GM18870 (cell line): ENCODE measurements around the gene TST.
"Not testable (repeated sequence)": the region's sequence is repeated elsewhere in the genome, so short reads cannot be mapped to it uniquely, and the experiment has no call there.

Experiments
- ATAC-seq: cut with Tn5 transposase; IDR thresholded peaks from one replicate; pipeline ENCODE4 v1.9.1; 2021; ENCODE audit warnings: moderate library complexity; ENCODE audit not compliant: unreplicated experiment

Gene TST

GRCh38 chr22:37015587-37015878 is 3.7 kb downstream of the TST start:
- ATAC-seq: no peak

GRCh38 chr22:37014835-37015586 is 4.2 kb downstream of the TST start:
- no peak for ATAC-seq

- ATAC-seq: no peak
These were observed 4.8 kb downstream of the TST start for GRCh38 chr22:37014415-37014806.

GRCh38 chr22:37012956-37013355 is 6.3 kb downstream of the TST start:
- no peak for ATAC-seq

GRCh38 chr22:37012262-37012904 is 6.9 kb downstream of the TST start:
- no peak for ATAC-seq

GRCh38 chr22:37011472-37011871 is 7.8 kb downstream of the TST start:
- ATAC-seq: no peak

GRCh38 chr22:37010976-37011375 is 8.3 kb downstream of the TST start:
- no peak for ATAC-seq

GRCh38 chr22:37010174-37010573 is 9.1 kb downstream of the TST start:
- ATAC-seq: no peak

- ATAC-seq: no peak
These were observed 9.8 kb downstream of the TST start for GRCh38 chr22:37009490-37009889.

GRCh38 chr22:37008365-37008764 is 10.9 kb downstream of the TST start:
- no peak for ATAC-seq

- no peak for ATAC-seq
These were observed 11.6 kb downstream of the TST start for GRCh38 chr22:37007651-37008050.

- ATAC-seq: no peak
These were observed 16.6 kb downstream of the TST start for GRCh38 chr22:37002633-37003032.

- ATAC-seq: no peak
These were observed 17.4 kb downstream of the TST start for GRCh38 chr22:37001826-37002225.

- ATAC-seq: no peak
These were observed 18.3 kb downstream of the TST start for GRCh38 chr22:37000676-37001534.

GRCh38 chr22:36999463-36999862 is 19.8 kb downstream of the TST start:
- ATAC-seq: no peak

- ATAC-seq: no peak
These were observed 20.5 kb downstream of the TST start for GRCh38 chr22:36998620-36999351.

- ATAC-seq: no peak
These were observed 21.5 kb downstream of the TST start for GRCh38 chr22:36997746-36998145.

GRCh38 chr22:36991206-36991605 is 28.0 kb downstream of the TST start:
- no peak for ATAC-seq

GRCh38 chr22:36990457-36990856 is 28.8 kb downstream of the TST start:
- ATAC-seq: no peak

- ATAC-seq: not testable (repeated sequence)
These were observed 30.2 kb downstream of the TST start for GRCh38 chr22:36989012-36989411.
